Endothelial cell of umbilical vein (primary cell): ENCODE results near the gene ATP6V0D1. TPM values are rescaled to one million over a fixed set of nuclear protein-coding genes. Genes with fewer than 3 reads are reported as not detected.

Source experiments
- BruUV-seq: library from RNA; stranded (reverse); fragments of 400-500 nt; replicated peaks from 2 replicates; lab custom pipeline; 2021; lab: Mats Ljungman, UMichigan
- CTCF ChIA-PET: fragments of 300-600, 350-600 bp; sonication (Branson Sonifier 250); formaldehyde crosslinking; loops from one replicate; lab custom pipeline; 2021; ENCODE audit warnings: antibody characterized with exemption, inconsistent platforms; lab: Charles Lee
- POLR2A ChIA-PET: fragments of 300-600, 350-600 bp; sonication (Branson Sonifier 250); formaldehyde crosslinking; loops from one replicate; lab custom pipeline; 2021; ENCODE audit warnings: antibody characterized with exemption, inconsistent platforms; lab: Charles Lee
- DNase-seq: peaks from one replicate; pipeline ENCODE4 v3.0.0-alpha.2; 2011; ENCODE audit warnings: low read depth, low spot score
- FAIRE-seq: peaks from 2 replicates; lab custom pipeline; 2011; peaks lifted over from hg19 to GRCh38; lab: Jason Lieb, UNC
- H2AFZ ChIP-seq: 2 replicates; pipeline ENCODE4 v1.6.0; 2012; ENCODE audit warnings: low read depth, low read length, control low read depth, inconsistent platforms
- H3K27ac ChIP-seq: 2 replicates; pipeline ENCODE4 v1.5.1; 2011; ENCODE audit warnings: low read depth, mild to moderate bottlenecking, control low read depth, low read length, moderate library complexity; ENCODE audit not compliant: insufficient read depth
- H3K27me3 ChIP-seq, 2 experiments: 2 replicates each; pipeline versions ENCODE4 v1.6.0 to v1.6.1; 2011; ENCODE audit warnings: low read length in 2 of 2, mixed read lengths in 1 of 2; ENCODE audit not compliant: control insufficient read depth in 2 of 2, insufficient read depth in 2 of 2
- H3K36me3 ChIP-seq, 2 experiments: 2 replicates in 1 of 2; 3 replicates in 1 of 2; pipeline ENCODE4 v1.5.1; 2011; ENCODE audit warnings: low read length in 2 of 2, mild to moderate bottlenecking in 1 of 2, moderate library complexity in 1 of 2; ENCODE audit not compliant: control insufficient read depth in 2 of 2, insufficient read depth in 2 of 2; ENCODE audit errors: extremely low read depth in 1 of 2
- H3K4me1 ChIP-seq: 3 replicates; pipeline ENCODE4 v1.5.1; 2011; ENCODE audit warnings: mild to moderate bottlenecking, low read length; ENCODE audit not compliant: control insufficient read depth, insufficient read depth; ENCODE audit errors: extremely low read depth
- H3K4me2 ChIP-seq: 2 replicates; pipeline ENCODE4 v1.6.1; 2011; ENCODE audit warnings: low read length, control low read depth, mixed read lengths; ENCODE audit not compliant: insufficient read depth
- H3K4me3 ChIP-seq, 3 experiments: fragments of 200-600 bp in 1 of 3; sonication (generic), shearing (Covaris generic) in 1 of 3; replicated peaks in 1 of 3; 2 replicates each; pipeline ENCODE4 v1.5.1; 2011 to 2016; ENCODE audit warnings: control low read depth in 3 of 3, low read length in 3 of 3, mild to moderate bottlenecking in 2 of 3, inconsistent platforms in 1 of 3, low read depth in 1 of 3, moderate library complexity in 1 of 3; ENCODE audit not compliant: insufficient read depth in 1 of 3
- H3K79me2 ChIP-seq: 2 replicates; pipeline ENCODE4 v1.6.0; 2012; ENCODE audit warnings: low read length, inconsistent platforms; ENCODE audit not compliant: control insufficient read depth, insufficient read depth
- H3K9ac ChIP-seq: replicated peaks from 2 replicates; pipeline ENCODE3; 2011; ENCODE audit warnings: low read length, control low read depth; ENCODE audit not compliant: insufficient read depth; ENCODE audit errors: extremely low read depth
- H3K9me1 ChIP-seq: replicated peaks from 3 replicates; pipeline ENCODE4 v1.6.0; 2011; ENCODE audit warnings: mild to moderate bottlenecking, low read length; ENCODE audit not compliant: control insufficient read depth, insufficient read depth; ENCODE audit errors: extremely low read depth
- H3K9me3 ChIP-seq: replicated peaks from 2 replicates; pipeline ENCODE4 v1.5.1; 2012; ENCODE audit warnings: low read length, inconsistent platforms; ENCODE audit not compliant: control insufficient read depth, insufficient read depth
- H4K20me1 ChIP-seq: replicated peaks from 2 replicates; pipeline ENCODE3; 2011; ENCODE audit warnings: mild to moderate bottlenecking, low read length; ENCODE audit not compliant: control insufficient read depth, insufficient read depth; ENCODE audit errors: extremely low read depth
- CTCF ChIP-seq, 2 donors: IDR thresholded peaks; 1 replicate in 1 of 2; 2 replicates in 1 of 2; pipeline ENCODE4 v1.5.1; 2011; ENCODE audit warnings: low read length in 2 of 2, mild to moderate bottlenecking in 2 of 2, moderate library complexity in 2 of 2, control low read depth in 1 of 2, inconsistent platforms in 1 of 2, low read depth in 1 of 2; ENCODE audit not compliant: insufficient read depth in 1 of 2; ENCODE audit errors: extremely low read depth in 1 of 2
- EZH2 ChIP-seq: IDR thresholded peaks from 2 replicates; pipeline ENCODE4 v1.6.1; 2012; ENCODE audit warnings: borderline replicate concordance, low read depth, mild to moderate bottlenecking, moderate library complexity, low read length, inconsistent platforms; ENCODE audit not compliant: severe bottlenecking
- GATA2 ChIP-seq: IDR thresholded peaks from 2 replicates; pipeline ENCODE4 v1.7.0; 2011; ENCODE audit warnings: low read depth, mild to moderate bottlenecking, moderate library complexity, mixed read lengths, low read length; ENCODE audit not compliant: insufficient read length, insufficient read depth
- JUN ChIP-seq: IDR thresholded peaks from 2 replicates; pipeline ENCODE4 v1.6.1; 2011; ENCODE audit warnings: borderline replicate concordance, low read depth; ENCODE audit not compliant: insufficient read length, insufficient read depth
- MAX ChIP-seq: IDR thresholded peaks from 2 replicates; pipeline ENCODE4 v1.6.1; 2011; ENCODE audit not compliant: insufficient read depth, insufficient read length
- MYC ChIP-seq: IDR thresholded peaks from one replicate; pipeline ENCODE4 v1.6.1; 2011; ENCODE audit warnings: mild to moderate bottlenecking, low read depth, low read length
- POLR2AphosphoS5 ChIP-seq: IDR thresholded peaks from 2 replicates; pipeline ENCODE4 v1.6.1; 2012; ENCODE audit warnings: low read depth, mild to moderate bottlenecking, control low read depth, low read length, moderate library complexity; ENCODE audit not compliant: insufficient read depth
- dilution Hi-C: fragments of 300-500 bp; cut with MboI; formaldehyde crosslinking; loops from one replicate; pipeline ENCODE4 v1.15.0; 2019; ENCODE audit warnings: low sequenced_read_pairs; ENCODE audit not compliant: extremely low pct_ligation_motif_present
- intact Hi-C: fragments of 100-400 bp; cut with micrococcal nuclease; formaldehyde crosslinking; loops from one replicate; pipeline ENCODE4 v1.10.0; 2022
- polyA plus RNA-seq, 4 experiments: library from polyadenylated mRNA; depleted of rRNA in 3 of 4; stranded (reverse) in 3 of 4; unstranded in 1 of 4; fragments of >200 nt; gene quantifications; 2 replicates each; pipeline versions ENCODE4 v1.2.1 to v1.2.3, GENCODE V29; 2011 to 2012; ENCODE audit warnings: missing spikeins in 1 of 4
- total RNA-seq: library from RNA; stranded (reverse); gene quantifications from 2 replicates; pipeline ENCODE4 v1.2.3, GENCODE V29; 2021

The ATP6V0D1 gene
- total and polyA plus RNA-seq, 2 donors (not counting 3 experiments of a cell fraction or from before 2014, with no cell fraction given): 82.8 to 232 TPM

DNA sequence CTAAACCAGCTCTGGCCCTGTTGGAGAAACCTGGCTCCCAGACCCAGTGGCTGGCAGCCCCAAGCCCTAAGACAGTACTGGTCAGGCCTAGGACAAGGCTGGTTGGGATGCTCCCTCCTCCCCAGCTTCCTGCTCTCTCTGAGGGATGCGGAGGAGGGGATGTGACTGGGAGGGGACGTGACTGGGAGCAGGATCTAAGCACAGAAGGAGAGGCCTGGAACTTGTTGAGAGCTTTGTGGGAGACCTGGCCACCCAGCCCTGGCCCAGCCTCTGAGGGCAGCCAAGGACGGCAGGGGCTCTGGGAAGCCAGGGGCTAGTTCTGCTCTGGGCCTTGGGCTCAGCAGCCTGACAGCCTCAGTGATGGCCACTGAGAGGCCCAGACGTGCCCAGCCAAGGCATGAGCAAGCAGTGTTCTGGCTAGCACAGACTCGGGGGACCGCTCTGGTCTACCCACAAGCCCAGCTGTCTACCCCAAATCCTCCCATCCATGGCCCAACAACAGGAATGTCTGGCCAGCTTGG, 22.8 kb downstream of the ATP6V0D1 start:
- Histone ChIP-seq H3K9me1 (no peaks in the 10 kb centered on the region), H2AFZ (no peak overlapping the region), H4K20me1 (no peaks in the 10 kb centered on the region), H3K4me2 (no peak overlapping the region), H3K4me1 (peaks cover 13% of the 10 kb centered on the region), H3K27ac (no peak overlapping the region), H3K27me3 (no peaks in the 10 kb centered on the region), H3K9ac (no peak overlapping the region), H3K36me3 (peaks cover 0 to 12% of the 10 kb centered on the region in 2 experiments), H3K4me3 (no peak overlapping the region), H3K79me2 (no peaks in the 10 kb centered on the region), H3K9me3 (no peaks in the 10 kb centered on the region)
- no peak for DNase-seq
- intact Hi-C loops: no loop called here
- no TSS peak for BruUV-seq
- FAIRE-seq: no peak
- POLR2A ChIA-PET: no interaction called here
- TF ChIP-seq MYC (no peak), JUN (no peak), CTCF (IDR thresholded peaks at IDR 0.05; ENCODE audit: extremely low read depth in 1 of 2, insufficient read depth in 1 of 2, low read depth in 1 of 2, low read length in 2 of 2) (no peak), POLR2AphosphoS5 (no peak), GATA2 (no peak), MAX (no peak), EZH2 (no peak)
- dilution Hi-C loops: no loop called here
- CTCF ChIA-PET: interaction anchor here (3.0 to 12.4 kb wide), 2 partner anchors 11 to 33 kb away, joined by 16 to 201 read pairs; no protein-coding TSS in a partner anchor
